Nephron progenitor cell (in vitro differentiated cells): ENCODE results near the gene SAP130.
A peak's percentile ranks its signal among the peaks of the same experiment; 100 is the strongest.

Experiments used
- DNase-seq: peaks from one replicate; pipeline ENCODE4 v3.0.0; 2021
- H3K27ac Mint-ChIP-seq: 2 replicates; pipeline ENCODE4 v1.8.0; 2021; ENCODE audit warnings: mild to moderate bottlenecking, moderate library complexity, mixed read lengths
- H3K27me3 Mint-ChIP-seq: 2 replicates; pipeline ENCODE4 v1.8.0; 2021; ENCODE audit warnings: mild to moderate bottlenecking, low read depth, mixed read lengths; ENCODE audit not compliant: poor library complexity
- H3K36me3 Mint-ChIP-seq: 2 replicates; pipeline ENCODE4 v1.8.0; 2021; ENCODE audit warnings: low read depth, mixed read lengths
- H3K4me1 Mint-ChIP-seq: 2 replicates; pipeline ENCODE4 v1.8.0; 2021; ENCODE audit warnings: mixed read lengths
- H3K4me3 Mint-ChIP-seq: 2 replicates; pipeline ENCODE4 v1.8.0; 2021; ENCODE audit warnings: mild to moderate bottlenecking, moderate library complexity, mixed read lengths
- H3K9me3 Mint-ChIP-seq: 2 replicates; pipeline ENCODE4 v1.8.0; 2021; ENCODE audit warnings: mild to moderate bottlenecking, moderate library complexity, mixed read lengths
- TF ChIP-seq, protein P1 (sequence below): fragments of 200-600 bp; sonication (generic); IDR thresholded peaks from 2 replicates; pipeline ENCODE4 v1.5.0; 2021; ENCODE audit warnings: antibody characterized with exemption

Gene SAP130

DNA sequence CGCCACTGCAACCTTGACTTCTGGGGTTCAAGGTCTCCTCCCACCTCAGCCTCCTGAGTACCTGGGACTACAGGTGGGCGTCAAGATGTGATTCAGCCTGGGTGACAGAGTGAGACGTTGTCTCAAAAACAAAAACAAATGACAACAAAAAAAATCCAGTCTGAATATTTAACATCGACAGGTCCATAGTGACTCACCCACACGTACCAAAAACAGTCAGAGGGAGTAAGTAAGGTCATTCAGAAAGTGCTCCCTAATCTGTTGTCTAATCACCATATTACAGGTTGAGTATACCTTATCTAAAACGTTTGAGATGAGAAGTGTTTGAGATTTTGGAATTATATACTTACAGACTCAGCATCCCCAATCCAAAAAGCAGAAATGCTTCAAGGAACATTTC, 24.4 kb downstream of the SAP130 start:
- no peak for DNase-seq
- H3K4me3 Mint-ChIP-seq = no peak overlapping the region
- H3K9me3 Mint-ChIP-seq = no peaks in the 10 kb centered on the region
- peaks cover 77% of the 10 kb centered on the region for H3K36me3 Mint-ChIP-seq
- no peak overlapping the region for H3K27ac Mint-ChIP-seq
- H3K4me1 Mint-ChIP-seq = no peaks in the 10 kb centered on the region
- H3K27me3 Mint-ChIP-seq = no peaks in the 10 kb centered on the region
- TF ChIP-seq, protein P1, sequence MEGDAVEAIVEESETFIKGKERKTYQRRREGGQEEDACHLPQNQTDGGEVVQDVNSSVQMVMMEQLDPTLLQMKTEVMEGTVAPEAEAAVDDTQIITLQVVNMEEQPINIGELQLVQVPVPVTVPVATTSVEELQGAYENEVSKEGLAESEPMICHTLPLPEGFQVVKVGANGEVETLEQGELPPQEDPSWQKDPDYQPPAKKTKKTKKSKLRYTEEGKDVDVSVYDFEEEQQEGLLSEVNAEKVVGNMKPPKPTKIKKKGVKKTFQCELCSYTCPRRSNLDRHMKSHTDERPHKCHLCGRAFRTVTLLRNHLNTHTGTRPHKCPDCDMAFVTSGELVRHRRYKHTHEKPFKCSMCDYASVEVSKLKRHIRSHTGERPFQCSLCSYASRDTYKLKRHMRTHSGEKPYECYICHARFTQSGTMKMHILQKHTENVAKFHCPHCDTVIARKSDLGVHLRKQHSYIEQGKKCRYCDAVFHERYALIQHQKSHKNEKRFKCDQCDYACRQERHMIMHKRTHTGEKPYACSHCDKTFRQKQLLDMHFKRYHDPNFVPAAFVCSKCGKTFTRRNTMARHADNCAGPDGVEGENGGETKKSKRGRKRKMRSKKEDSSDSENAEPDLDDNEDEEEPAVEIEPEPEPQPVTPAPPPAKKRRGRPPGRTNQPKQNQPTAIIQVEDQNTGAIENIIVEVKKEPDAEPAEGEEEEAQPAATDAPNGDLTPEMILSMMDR = no peak

DNA sequence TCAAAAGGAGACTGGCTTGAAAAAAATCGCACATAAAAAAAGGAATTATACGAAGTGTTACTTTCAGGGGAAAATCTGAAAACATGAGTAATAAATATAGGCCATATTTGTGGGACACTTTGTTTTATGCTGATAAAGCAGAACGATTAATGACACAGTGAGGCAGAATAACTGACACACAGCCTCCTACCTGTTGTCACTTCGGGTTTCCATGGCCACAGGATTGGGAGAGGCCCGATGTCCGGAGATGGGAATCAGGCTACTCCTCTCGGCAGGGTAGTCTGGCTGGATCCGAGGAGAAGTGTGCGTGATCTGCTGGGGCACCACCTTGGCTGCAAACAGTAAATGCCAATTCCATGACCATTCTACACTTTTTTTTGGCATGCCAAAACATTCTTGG, 31.7 kb downstream of the SAP130 start:
- peaks cover 76% of the 10 kb centered on the region for H3K36me3 Mint-ChIP-seq
- H3K27ac Mint-ChIP-seq = peak overlapping the region; percentile 80
- no peaks in the 10 kb centered on the region for H3K27me3 Mint-ChIP-seq
- no peak for DNase-seq
- no peaks in the 10 kb centered on the region for H3K4me1 Mint-ChIP-seq
- H3K4me3 Mint-ChIP-seq = no peak overlapping the region
- H3K9me3 Mint-ChIP-seq = no peaks in the 10 kb centered on the region
- TF ChIP-seq, protein P1 = no peak

DNA sequence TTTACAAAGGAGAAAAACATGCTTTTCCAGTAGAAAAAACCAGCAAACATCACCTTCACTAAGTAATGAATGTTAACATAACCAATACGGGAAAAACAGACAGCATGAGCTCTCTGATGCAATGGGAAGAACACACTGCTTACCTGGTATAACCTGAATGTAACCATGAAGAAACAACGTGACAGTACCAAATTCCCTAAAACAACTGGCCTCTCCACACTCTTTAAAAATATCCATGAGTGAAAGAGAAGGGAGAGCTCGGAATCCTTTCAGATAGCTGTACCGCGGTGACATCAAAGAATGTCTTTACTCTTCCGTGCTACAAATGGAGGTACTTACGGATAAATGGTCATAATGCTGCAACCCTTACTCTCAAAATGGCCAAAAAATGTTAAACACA, 32.1 kb downstream of the SAP130 start:
- Mint-ChIP-seq H3K4me3 (no peak overlapping the region), H3K27me3 (no peaks in the 10 kb centered on the region), H3K27ac (peak overlapping the region; percentile 80), H3K36me3 (peaks cover 72% of the 10 kb centered on the region), H3K9me3 (no peaks in the 10 kb centered on the region), H3K4me1 (no peaks in the 10 kb centered on the region)
- DNase-seq = no peak
- TF ChIP-seq, protein P1 = no peak

DNA sequence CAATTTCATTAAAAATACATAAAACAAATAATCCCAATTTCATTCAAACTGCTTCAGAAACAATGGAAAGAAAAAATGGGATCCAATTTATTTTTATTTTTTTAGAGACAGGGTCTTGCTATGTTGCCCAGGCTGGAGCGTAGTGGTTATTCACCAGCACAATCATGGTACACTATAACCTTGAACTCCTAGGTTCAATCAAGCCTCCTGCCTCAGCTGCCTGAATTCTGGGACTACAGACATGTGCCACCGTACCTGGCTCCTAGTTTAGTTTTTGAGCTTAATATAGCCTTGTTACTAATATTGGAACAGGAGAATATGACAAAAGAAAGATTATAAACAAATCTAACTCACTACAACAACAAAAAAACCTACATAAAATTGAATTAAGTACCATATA, 34.2 kb downstream of the SAP130 start:
- Mint-ChIP-seq H3K27ac (no peak overlapping the region), H3K4me3 (no peak overlapping the region), H3K27me3 (no peaks in the 10 kb centered on the region), H3K4me1 (no peaks in the 10 kb centered on the region), H3K9me3 (no peaks in the 10 kb centered on the region), H3K36me3 (peaks cover 64% of the 10 kb centered on the region)
- TF ChIP-seq, protein P1 = no peak
- no peak for DNase-seq

DNA sequence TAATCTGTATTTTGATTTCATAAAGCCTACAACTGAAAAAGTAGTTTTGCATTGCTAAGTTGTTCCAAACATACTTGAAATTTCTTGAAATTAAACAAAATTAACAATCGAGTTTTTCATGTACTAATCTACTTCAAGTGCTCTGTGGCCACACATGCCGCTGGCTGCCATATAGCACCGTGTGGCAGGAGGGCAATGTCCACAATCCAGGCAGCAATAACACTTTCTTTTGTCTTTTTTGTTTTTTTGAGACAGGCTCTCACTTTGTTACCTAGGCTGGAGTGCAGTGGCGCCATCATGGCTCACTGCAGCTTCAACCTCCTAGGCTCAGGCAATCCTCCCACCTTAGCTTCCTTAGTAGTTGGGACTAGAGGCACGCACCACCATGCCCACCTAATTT, 36.1 kb downstream of the SAP130 start:
- no peaks in the 10 kb centered on the region for H3K27me3 Mint-ChIP-seq
- no peak overlapping the region for H3K27ac Mint-ChIP-seq
- no peak for DNase-seq
- TF ChIP-seq, protein P1 = no peak
- peaks cover 64% of the 10 kb centered on the region for H3K36me3 Mint-ChIP-seq
- no peaks in the 10 kb centered on the region for H3K4me1 Mint-ChIP-seq
- H3K9me3 Mint-ChIP-seq = no peaks in the 10 kb centered on the region
- H3K4me3 Mint-ChIP-seq = no peak overlapping the region

DNA sequence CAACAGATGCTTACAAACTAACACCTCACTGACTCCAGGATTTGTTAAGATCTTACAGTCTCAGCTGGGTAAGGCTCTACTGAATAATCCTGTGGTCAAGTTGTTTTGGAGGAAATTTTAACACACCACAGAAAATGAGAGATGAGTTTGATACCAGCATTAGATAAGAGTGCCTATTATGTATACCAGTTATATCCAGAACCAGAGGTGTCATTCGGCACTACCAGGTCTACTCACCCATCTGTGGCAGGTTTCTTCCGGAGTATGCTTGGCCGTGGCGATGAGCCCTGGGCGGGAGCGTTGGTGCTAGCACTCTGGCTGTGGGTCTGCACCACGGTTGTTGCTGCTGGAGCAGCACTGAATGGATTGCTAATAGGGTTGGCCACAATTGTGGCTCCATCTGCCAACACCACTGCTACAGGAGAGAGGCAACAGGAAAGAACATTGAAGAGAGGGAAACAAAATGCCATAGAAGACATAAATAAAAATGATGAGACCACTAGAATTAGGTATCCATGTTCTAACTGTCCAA, 41.2 kb downstream of the SAP130 start:
- no peak overlapping the region for H3K27ac Mint-ChIP-seq
- no peak overlapping the region for H3K4me3 Mint-ChIP-seq
- H3K36me3 Mint-ChIP-seq = peaks cover 65% of the 10 kb centered on the region
- H3K4me1 Mint-ChIP-seq = no peaks in the 10 kb centered on the region
- no peak for DNase-seq
- no peaks in the 10 kb centered on the region for H3K9me3 Mint-ChIP-seq
- H3K27me3 Mint-ChIP-seq = no peaks in the 10 kb centered on the region
- TF ChIP-seq, protein P1 = no peak
